ENCODE data around the gene IRF4.

- no peak for TF ChIP-seq CTCF (IDR thresholded peaks at IDR 0.05)
- no peak for TF ChIP-seq POLR2A (IDR thresholded peaks at IDR 0.05)
Observed at GRCh38 chr6:422433-423054, 31.0 kb downstream of the IRF4 start.

All from body of pancreas (tissue), 4 donors.